HEK293 (cell line): Measurements from ENCODE around the gene OR2A5.

Experiments
- KLF10 ChIP-seq: fragments of 450-650 bp; IDR thresholded peaks from 2 replicates; pipeline ENCODE4 v1.5.1; 2018; ENCODE audit warnings: missing biosample characterization, mild to moderate bottlenecking, missing genetic modification characterization
- MYNN ChIP-seq: fragments of 450-650 bp; formaldehyde crosslinking; IDR thresholded peaks from 2 replicates; pipeline ENCODE4 v1.5.1; 2016; ENCODE audit warnings: missing biosample characterization, missing genetic modification characterization, borderline replicate concordance
- ZNF530 ChIP-seq: fragments of 450-650 bp; formaldehyde crosslinking; IDR thresholded peaks from 2 replicates; pipeline ENCODE4 v1.5.1; 2016; ENCODE audit warnings: low read depth, missing biosample characterization, missing genetic modification characterization
- ZNF555 ChIP-seq: fragments of 450-650 bp; formaldehyde crosslinking; conservative IDR thresholded peaks from 2 replicates; pipeline ENCODE4 v1.5.1; 2017; ENCODE audit warnings: missing biosample characterization, mild to moderate bottlenecking, missing genetic modification characterization, inconsistent platforms
- ZNF621 ChIP-seq: fragments of 450-650 bp; formaldehyde crosslinking; IDR thresholded peaks from 2 replicates; pipeline ENCODE4 v1.5.1; 2017; ENCODE audit warnings: missing biosample characterization, missing genetic modification characterization
- TF ChIP-seq, protein P1 (sequence below): fragments of 450-650 bp; formaldehyde crosslinking; IDR thresholded peaks from 2 replicates; pipeline ENCODE4 v1.5.1; 2016; ENCODE audit warnings: missing biosample characterization, missing genetic modification characterization
- TF ChIP-seq, protein P2 (sequence below): fragments of 450-650 bp; formaldehyde crosslinking; IDR thresholded peaks from 2 replicates; pipeline ENCODE4 v1.5.1; 2016; ENCODE audit warnings: missing biosample characterization, missing genetic modification characterization
- TF ChIP-seq, protein P3 (sequence below): fragments of 450-650 bp; formaldehyde crosslinking; IDR thresholded peaks from 2 replicates; pipeline ENCODE4 v1.5.1; 2016; ENCODE audit warnings: missing biosample characterization, missing genetic modification characterization

DNA sequence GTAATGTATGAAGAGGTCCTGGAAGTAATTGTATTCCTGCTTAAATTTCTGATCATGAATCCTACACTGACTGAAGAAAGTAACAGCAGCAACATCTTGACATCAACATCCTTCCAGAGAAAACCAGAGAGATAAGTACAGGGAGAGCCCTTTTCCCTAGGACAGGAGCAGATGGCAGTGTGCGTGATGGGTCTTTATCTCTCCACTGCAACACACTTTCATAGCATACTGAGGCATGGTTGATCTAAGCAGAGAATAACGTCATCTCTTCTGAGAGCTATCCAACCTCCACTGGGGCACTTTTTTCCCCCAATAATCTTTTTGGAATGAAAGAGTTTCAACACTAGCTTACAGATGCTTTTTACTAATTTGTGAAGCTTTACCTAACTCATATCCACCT lies 21.2 kb downstream of the OR2A5 start:
- no peak for TF ChIP-seq ZNF530 (tag by site-specific recombination)
- TF ChIP-seq, protein P1, sequence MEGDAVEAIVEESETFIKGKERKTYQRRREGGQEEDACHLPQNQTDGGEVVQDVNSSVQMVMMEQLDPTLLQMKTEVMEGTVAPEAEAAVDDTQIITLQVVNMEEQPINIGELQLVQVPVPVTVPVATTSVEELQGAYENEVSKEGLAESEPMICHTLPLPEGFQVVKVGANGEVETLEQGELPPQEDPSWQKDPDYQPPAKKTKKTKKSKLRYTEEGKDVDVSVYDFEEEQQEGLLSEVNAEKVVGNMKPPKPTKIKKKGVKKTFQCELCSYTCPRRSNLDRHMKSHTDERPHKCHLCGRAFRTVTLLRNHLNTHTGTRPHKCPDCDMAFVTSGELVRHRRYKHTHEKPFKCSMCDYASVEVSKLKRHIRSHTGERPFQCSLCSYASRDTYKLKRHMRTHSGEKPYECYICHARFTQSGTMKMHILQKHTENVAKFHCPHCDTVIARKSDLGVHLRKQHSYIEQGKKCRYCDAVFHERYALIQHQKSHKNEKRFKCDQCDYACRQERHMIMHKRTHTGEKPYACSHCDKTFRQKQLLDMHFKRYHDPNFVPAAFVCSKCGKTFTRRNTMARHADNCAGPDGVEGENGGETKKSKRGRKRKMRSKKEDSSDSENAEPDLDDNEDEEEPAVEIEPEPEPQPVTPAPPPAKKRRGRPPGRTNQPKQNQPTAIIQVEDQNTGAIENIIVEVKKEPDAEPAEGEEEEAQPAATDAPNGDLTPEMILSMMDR (tag by site-specific recombination), result no peak
- no peak for TF ChIP-seq ZNF555
- no peak for TF ChIP-seq ZNF621
- TF ChIP-seq KLF10 (tag by site-specific recombination), result no peak
- TF ChIP-seq, protein P2, sequence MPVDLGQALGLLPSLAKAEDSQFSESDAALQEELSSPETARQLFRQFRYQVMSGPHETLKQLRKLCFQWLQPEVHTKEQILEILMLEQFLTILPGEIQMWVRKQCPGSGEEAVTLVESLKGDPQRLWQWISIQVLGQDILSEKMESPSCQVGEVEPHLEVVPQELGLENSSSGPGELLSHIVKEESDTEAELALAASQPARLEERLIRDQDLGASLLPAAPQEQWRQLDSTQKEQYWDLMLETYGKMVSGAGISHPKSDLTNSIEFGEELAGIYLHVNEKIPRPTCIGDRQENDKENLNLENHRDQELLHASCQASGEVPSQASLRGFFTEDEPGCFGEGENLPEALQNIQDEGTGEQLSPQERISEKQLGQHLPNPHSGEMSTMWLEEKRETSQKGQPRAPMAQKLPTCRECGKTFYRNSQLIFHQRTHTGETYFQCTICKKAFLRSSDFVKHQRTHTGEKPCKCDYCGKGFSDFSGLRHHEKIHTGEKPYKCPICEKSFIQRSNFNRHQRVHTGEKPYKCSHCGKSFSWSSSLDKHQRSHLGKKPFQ (tag by site-specific recombination), result no peak
- no peak for TF ChIP-seq MYNN (tag by site-specific recombination)
- TF ChIP-seq, protein P3, sequence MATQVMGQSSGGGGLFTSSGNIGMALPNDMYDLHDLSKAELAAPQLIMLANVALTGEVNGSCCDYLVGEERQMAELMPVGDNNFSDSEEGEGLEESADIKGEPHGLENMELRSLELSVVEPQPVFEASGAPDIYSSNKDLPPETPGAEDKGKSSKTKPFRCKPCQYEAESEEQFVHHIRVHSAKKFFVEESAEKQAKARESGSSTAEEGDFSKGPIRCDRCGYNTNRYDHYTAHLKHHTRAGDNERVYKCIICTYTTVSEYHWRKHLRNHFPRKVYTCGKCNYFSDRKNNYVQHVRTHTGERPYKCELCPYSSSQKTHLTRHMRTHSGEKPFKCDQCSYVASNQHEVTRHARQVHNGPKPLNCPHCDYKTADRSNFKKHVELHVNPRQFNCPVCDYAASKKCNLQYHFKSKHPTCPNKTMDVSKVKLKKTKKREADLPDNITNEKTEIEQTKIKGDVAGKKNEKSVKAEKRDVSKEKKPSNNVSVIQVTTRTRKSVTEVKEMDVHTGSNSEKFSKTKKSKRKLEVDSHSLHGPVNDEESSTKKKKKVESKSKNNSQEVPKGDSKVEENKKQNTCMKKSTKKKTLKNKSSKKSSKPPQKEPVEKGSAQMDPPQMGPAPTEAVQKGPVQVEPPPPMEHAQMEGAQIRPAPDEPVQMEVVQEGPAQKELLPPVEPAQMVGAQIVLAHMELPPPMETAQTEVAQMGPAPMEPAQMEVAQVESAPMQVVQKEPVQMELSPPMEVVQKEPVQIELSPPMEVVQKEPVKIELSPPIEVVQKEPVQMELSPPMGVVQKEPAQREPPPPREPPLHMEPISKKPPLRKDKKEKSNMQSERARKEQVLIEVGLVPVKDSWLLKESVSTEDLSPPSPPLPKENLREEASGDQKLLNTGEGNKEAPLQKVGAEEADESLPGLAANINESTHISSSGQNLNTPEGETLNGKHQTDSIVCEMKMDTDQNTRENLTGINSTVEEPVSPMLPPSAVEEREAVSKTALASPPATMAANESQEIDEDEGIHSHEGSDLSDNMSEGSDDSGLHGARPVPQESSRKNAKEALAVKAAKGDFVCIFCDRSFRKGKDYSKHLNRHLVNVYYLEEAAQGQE (tag by site-specific recombination), result no peak
